Hematopoietic multipotent progenitor cell treated with erythropoietin and hydrocortisone succinate and interleukin-3 and kit ligand, for 8 days (in vitro differentiated cells): ENCODE results near the gene CELA3B.
"Not testable (repeated sequence)": the region's sequence is repeated elsewhere in the genome, so short reads cannot be mapped to it uniquely, and the experiment has no call there.

Source experiments
- DNase-seq: peaks from one replicate; pipeline ENCODE4 v3.0.0-alpha.2; 2015

The CELA3B gene

GRCh38 chr1:21976703-21977239, at the start of gene CELA3B:
Gene CELA3B, plus strand, starts transcription at chr1:21977022. Its CDS starts 18 bp downstream, at chr1:21977040.
- not testable (repeated sequence) for DNase-seq

DNA sequence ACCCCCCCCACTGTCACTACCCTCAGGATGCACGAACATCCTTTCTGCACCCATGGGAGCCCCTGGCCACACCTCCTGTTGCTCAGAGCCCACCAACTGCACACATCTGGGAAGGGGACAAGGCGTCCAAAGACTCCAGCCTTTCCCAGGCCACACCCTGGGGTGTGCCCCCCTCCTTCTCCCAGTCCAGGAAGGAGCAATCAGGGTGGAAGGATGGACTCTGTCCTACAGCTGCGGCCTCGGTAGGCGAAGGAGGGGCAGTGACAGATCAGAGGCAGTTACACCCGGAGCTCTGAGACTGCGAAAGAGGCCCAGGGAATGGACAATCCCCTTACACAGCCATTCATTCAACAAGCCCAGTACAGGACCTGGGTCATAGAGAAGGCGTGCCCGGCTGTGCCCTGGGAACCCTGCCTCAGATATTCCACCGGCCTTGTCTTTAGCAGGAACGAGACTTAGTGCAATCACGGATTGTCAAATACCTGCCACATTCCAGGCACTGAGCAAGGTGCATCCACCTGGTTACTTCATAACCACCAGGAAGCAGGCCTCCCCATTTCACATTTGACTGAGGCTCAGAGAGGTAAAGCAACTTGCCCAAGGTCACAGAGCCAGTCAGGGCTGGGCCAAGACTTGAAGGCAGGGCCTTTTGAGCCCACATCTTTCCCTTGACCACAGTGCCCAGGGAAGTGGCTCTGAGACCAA, 49.1 kb upstream of the CELA3B start:
- no peak for DNase-seq

GRCh38 chr1:21930080-21930571, 46.7 kb upstream of the CELA3B start:
- peak; percentile 68 for DNase-seq

- DNase-seq: no peak
These were observed 46.1 kb upstream of the CELA3B start for GRCh38 chr1:21930629-21931170.

- DNase-seq: no peak
These were observed 45.4 kb upstream of the CELA3B start for GRCh38 chr1:21931171-21932093.

DNA sequence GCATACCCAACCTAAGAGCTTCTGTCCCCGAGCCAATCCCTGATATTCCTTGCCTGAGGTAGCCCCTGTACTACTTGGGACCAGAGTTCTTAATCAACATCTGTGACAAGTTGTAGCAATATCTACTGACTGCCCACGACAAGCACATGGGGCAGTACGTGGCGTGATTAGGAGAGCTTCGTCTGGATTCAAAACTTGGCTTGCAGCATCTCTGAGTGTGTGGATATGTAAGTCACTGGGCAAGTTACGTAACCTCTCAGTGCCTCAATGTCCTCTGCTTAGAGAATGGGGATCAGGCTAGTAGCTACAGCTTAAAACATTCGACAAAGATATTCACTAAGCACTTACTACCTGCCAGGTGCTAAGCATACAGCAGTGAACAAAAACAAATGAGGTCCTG, 44.7 kb upstream of the CELA3B start:
- no peak for DNase-seq

DNA sequence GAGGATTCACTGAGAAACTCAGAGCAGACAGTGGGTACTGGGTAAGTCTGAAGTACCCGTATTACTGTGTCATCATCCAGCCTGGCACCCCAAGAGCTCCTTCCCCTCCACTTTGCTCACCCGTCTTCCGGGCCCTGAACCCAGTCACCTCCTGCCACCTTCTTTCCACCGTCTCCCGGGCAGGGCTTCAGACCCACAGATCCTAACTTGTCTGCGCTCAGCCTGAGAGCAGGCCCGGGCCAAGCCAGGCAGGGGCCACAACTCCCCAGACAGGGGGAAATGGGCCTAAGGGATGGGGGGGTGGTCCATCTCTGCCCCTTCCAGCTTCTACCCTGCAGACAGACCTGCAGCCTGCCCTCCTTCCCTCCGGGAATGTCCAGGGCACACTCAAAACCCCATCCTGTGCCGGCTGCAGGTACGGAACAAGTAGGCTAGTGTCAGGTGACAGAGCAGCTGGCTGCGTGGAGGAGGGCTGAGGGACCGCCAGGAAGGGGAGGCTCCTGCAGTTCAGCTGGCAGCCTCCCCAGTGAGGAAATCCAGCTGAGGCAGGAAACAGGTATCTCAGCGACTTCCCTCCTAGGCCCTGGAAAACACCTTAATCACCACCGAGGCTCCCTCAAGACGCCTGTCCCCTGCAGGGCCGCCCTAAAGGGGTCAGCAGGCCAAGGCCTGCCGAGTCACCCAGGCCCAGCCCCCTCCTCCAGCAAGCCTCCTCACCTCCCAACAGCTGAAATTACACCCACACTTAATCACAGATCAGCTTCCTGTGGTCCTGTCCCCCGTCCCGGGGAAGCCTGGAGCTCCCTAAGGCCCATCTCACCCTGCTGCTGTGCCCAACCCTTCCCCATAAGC, 43.2 kb upstream of the CELA3B start:
- DNase-seq: no peak

GRCh38 chr1:21935393-21935804, 41.4 kb upstream of the CELA3B start:
- no peak for DNase-seq

- DNase-seq: no peak
These were observed 40.9 kb upstream of the CELA3B start for GRCh38 chr1:21935891-21936365.

DNA sequence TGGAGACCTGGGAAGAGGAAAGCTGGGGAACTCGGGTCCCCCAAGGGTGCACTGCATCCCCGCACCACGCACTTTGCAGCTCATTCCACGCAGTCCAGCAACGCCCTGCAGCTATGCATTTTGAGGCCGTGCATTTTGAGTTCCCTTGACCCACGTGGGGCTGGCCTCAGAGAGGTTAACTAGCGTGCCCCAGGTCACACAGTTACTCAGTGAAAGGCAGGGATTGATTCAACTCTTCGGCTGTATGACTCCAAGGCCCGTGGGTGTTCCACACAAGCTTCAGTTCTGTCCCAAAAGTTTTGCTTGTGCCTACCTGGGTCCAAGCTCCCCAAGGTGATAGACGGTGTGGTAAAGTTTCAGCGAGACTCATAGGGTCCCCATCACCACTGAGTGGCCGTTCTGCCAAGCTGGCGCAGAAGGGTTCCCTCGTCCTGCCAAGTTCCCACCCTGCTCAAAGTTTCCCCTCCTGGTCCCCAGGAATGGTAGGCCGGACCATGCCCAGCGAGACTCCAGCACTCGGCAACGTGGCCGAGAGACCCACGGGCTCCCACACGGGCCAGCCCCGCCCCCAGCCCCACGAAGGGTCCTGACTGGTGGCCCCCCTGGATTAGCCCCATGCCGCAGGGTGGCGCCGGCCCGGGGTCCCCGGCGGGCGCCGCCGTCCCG, 40.3 kb upstream of the CELA3B start:
- DNase-seq: no peak

- DNase-seq: no peak
These were observed 39.8 kb upstream of the CELA3B start, which contains the start of gene HSPG2 for GRCh38 chr1:21937034-21937371. Gene HSPG2, minus strand, starts transcription at chr1:21937310. Its CDS starts 93 bp downstream, at chr1:21937217.

- peak; percentile 63 for DNase-seq
These were observed 39.3 kb upstream of the CELA3B start for GRCh38 chr1:21937372-21938121.

DNA sequence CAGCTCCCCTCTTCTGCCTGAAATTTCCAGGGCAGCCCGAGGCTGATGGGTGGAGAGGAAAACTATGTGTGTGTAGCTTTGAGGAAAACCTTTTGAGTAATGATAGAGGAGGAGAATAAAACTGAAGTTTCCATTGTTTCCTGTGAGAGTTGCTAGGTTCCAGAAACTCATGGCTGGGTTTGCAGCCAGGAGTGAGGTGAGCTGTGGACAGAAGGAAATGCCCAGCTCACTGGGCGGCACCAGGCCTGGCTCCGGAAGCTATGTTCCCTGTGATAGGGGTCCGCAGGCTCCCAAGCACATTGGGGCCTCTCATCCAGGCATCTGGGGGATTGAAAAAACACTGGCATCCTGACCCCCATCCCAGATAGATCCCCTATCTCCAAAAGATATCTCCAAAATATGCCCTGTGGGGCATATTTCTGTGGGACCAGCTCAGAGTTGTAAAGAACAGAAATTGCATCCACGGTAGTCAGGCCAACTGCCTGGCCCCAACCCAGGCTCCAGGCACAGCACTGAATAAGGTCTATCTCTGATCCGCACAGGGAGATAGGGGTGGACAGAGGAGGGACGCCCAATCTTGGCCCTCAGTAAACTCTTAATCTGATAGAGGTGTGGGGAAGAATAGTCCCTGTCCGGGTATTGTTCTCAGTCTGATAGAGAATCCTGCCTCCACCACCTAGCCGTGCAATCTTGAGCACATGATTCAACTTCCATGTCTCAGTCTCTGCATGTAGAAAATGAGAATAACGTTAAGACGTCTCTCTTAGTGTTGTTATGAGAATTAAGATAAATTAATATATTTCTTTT, 37.9 kb upstream of the CELA3B start:
- no peak for DNase-seq

- DNase-seq: no peak
These were observed 37.0 kb upstream of the CELA3B start for GRCh38 chr1:21939650-21940374.

DNA sequence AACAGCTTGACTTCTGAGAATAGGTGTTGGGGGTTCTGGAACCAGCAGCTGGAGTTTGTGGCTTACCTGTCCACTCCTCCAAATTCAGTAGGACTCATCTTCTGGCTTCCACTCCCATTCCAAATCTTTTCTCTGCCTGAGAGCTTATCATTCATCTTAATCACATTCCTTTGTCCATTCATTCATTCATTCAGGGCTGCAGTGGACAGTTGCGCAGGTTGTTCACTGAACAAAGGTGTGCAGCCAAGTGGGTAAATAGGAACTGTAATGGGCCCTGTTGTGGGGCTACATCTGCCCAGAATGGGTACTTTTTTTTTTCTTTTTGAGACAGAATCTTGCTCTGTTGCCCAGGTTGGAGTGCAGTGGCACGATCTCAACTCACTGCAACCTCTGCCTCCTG, 36.3 kb upstream of the CELA3B start:
- DNase-seq: no peak

DNA sequence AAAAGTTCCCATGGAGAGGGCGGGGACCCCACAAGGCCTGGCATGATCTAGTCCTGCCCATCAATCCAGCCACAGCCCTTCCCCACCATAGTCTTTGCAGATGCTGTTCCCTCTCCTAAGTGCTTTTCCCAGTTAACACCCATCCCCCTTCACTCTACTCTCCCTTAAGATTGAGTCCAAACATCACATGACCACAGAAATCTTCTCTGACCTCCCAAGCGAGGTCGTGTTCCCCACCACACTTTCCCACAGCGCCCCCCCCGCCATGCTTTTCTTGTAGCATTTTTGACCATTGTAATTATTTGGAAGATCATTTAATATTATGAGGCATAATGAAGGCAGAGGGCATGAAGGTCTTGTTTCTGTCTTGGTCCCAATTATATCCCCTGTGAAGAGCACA, 35.5 kb upstream of the CELA3B start:
- no peak for DNase-seq

DNA sequence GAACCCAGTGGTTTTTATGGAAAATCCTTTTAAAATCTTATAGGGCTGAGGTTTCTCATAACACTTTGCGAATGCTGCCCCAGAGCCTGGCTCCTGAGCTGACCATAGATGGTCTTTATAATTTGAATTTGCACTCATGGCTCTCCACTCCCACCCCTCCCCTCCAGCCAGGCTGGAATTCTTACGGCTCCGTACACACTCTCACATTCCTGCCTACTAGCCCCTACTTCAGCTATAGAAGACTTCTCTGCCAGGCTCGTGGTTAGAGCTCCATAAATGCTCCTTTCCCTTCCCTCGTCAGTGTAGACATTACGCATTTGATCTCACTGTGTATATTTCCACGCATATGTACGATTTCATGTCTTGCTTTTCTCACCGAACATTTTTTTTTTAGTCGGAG, 34.4 kb upstream of the CELA3B start:
- no peak for DNase-seq

GRCh38 chr1:21942959-21943640, 33.7 kb upstream of the CELA3B start:
- peak; percentile 86 for DNase-seq

GRCh38 chr1:21944733-21945073, 32.1 kb upstream of the CELA3B start:
- DNase-seq: no peak
